ENCODE data around the gene ONECUT1. TPM values are rescaled to one million over a fixed set of nuclear protein-coding genes. Genes with fewer than 3 reads are reported as not detected.

The ONECUT1 gene
- total and polyA plus RNA-seq, 2 of the 8 experiments (the other 6 are each of a cell fraction or from before 2014, with no cell fraction given): 0.65 to 6.4 TPM

DNA sequence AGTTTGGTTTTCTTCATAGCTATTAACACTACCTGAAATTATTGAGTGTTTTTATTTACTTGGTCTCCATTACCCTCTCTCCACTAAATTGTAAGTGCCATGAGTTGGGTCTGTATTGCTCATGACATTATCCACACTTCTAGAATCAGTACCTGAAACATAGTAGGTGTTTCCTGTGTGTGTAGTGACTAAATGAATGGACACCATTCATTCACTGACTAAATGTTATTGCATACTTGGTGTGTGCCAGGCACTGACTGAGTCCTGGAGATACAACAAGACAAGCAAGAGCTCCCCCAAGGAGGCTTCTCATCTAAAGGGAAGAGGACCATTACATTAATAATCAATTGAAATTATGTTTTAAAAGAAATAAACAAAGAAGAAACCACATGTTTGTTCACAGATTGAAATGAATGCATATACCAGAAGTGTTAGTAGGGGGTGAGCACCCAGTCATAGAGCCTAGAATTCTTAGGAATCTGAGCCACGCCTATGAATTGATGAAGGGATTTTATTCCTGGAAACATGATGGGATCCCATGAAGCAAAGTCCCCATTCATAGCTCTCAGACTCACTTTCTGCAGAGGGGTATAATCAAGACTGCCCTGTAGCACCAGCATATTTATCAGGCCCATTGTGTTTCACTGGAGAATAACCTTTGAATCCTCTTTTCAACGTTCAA, 79.3 kb downstream of the ONECUT1 start:
- no peak overlapping the region for H2BK12ac ChIP-seq (ENCODE audit: low read depth, low read length)
- ChIA-PET POLR2A (ENCODE audit: partially characterized antibody) (interaction anchor here (1.2 to 2.2 kb wide), 4 partner anchors 35 to 422 kb away, joined by 3 to 6 read pairs (median 4); partner anchors contain the start of gene ARPP19), CTCF (ENCODE audit: partially characterized antibody) (interaction anchor here (1.4 kb wide), 1 partner anchor 23 kb away, joined by 4 read pairs; no protein-coding TSS in a partner anchor)
- FAIRE-seq (no peak), DNase-seq (ENCODE audit: low read depth in 1 of 2, low spot score in 2 of 2) (no peak)
- H4K91ac ChIP-seq (replicated peaks; ENCODE audit: insufficient read length, low read length): no peak overlapping the region
- H3K4me1 ChIP-seq (replicated peaks in 1 of 4; ENCODE audit: control insufficient read depth in 3 of 4, insufficient read depth in 4 of 4, low read length in 3 of 4): peaks cover 0 to 8% (median 3%) of the 10 kb centered on the region in 4 experiments; a peak in 4 of 7 replicates
- TF ChIP-seq KDM1A (IDR thresholded peaks at IDR 0.05; ENCODE audit: borderline replicate concordance, low read length): no peak
- no peak for TF ChIP-seq CTBP2 (IDR thresholded peaks at IDR 0.05; ENCODE audit: borderline replicate concordance, insufficient read depth, insufficient read length, low read length)
- TF ChIP-seq SP4 (IDR thresholded peaks at IDR 0.05; ENCODE audit: low read length): no peak
- no peak for TF ChIP-seq KDM5A (IDR thresholded peaks at IDR 0.05; ENCODE audit: low read length)
- TF ChIP-seq SIX5 (IDR thresholded peaks at IDR 0.05; ENCODE audit: low read depth, low read length): no peak
- no peak for TF ChIP-seq RFX5 (IDR thresholded peaks at IDR 0.05; ENCODE audit: borderline replicate concordance, low read depth, low read length)
- no peak for TF ChIP-seq PHF8 (conservative IDR thresholded peaks at IDR 0.05; ENCODE audit: low read depth, low read length)
- no peak for TF ChIP-seq CBX5 (IDR thresholded peaks at IDR 0.05; ENCODE audit: low read depth, low read length)
- peak overlapping the region; percentile 8 for H3K4ac ChIP-seq (replicated peaks; ENCODE audit: insufficient read length, low read depth, low read length)
- no peak overlapping the region for H3K4me3 ChIP-seq (ENCODE audit: extremely low read depth in 1 of 4, insufficient read depth in 2 of 4, low read depth in 3 of 4, low read length in 4 of 4)
- H4K5ac ChIP-seq (ENCODE audit: insufficient read length, low read depth, low read length): no peak overlapping the region
- H3K18ac ChIP-seq (ENCODE audit: extremely low read depth, low read length): no peak overlapping the region
- H2AFZ ChIP-seq (ENCODE audit: low read length): no peak overlapping the region
- no peaks in the 10 kb centered on the region for H3K36me3 ChIP-seq (ENCODE audit: control insufficient read depth in 2 of 4, insufficient read depth in 4 of 4, low read length in 3 of 4)
- no peaks in the 10 kb centered on the region for H3K27me3 ChIP-seq (replicated peaks in 1 of 4; ENCODE audit: control insufficient read depth in 3 of 4, extremely low read depth in 1 of 4, insufficient read depth in 3 of 4, low read length in 3 of 4)
- H3K4me2 ChIP-seq (ENCODE audit: insufficient read depth in 1 of 2, low read depth in 2 of 2, low read length in 2 of 2): no peak overlapping the region; a peak in 1 of 4 replicates
- no peak overlapping the region for H3K23ac ChIP-seq (ENCODE audit: insufficient read length)
- H3K9me3 ChIP-seq (ENCODE audit: insufficient read depth in 2 of 2, low read depth in 1 of 2, low read length in 1 of 2): no peaks in the 10 kb centered on the region
- no peak overlapping the region for H3K56ac ChIP-seq (replicated peaks; ENCODE audit: insufficient read length, low read depth, low read length)
- no peaks in the 10 kb centered on the region for H3K79me1 ChIP-seq (ENCODE audit: low read depth, low read length)
- peaks cover 2% of the 10 kb centered on the region; the same call in 1 of the 2 replicates for H3K23me2 ChIP-seq (ENCODE audit: low read depth, low read length)
- no peaks in the 10 kb centered on the region for H4K20me1 ChIP-seq (replicated peaks in 1 of 2; ENCODE audit: control insufficient read depth in 1 of 2, insufficient read depth in 2 of 2, low read length in 2 of 2)
- no peak overlapping the region for H2AK5ac ChIP-seq (ENCODE audit: low read depth, low read length)
- no peak overlapping the region for H3K14ac ChIP-seq (ENCODE audit: insufficient read length)
- H2BK120ac ChIP-seq (replicated peaks; ENCODE audit: low read depth, low read length): no peak overlapping the region
- no peaks in the 10 kb centered on the region for H3K79me2 ChIP-seq (ENCODE audit: control insufficient read depth in 1 of 2, insufficient read depth in 2 of 2, low read length in 2 of 2)
- H2BK15ac ChIP-seq (ENCODE audit: low read length): 0 out of 2 replicates have a peak overlapping the region, but pooled peaks have one; percentile 55
- no peak overlapping the region for H2BK5ac ChIP-seq (ENCODE audit: low read depth, low read length)
- 83% methylated on average over 2 of the region's 2 CpGs; no CpG with 5 or more reads in 1 of the 2 experiments for WGBS, 2 experiments (ENCODE audit: extremely low coverage in 1 of 2, insufficient coverage in 1 of 2, insufficient read length in 1 of 2, insufficient replicate concordance in 2 of 2, low coverage in 1 of 2, low lambda C conversion rate in 2 of 2, missing lambda C conversion rate in 1 of 2)
- H3K27ac ChIP-seq (ENCODE audit: low read depth, low read length): no peak overlapping the region
- no peak overlapping the region for H4K8ac ChIP-seq (ENCODE audit: extremely low read depth, insufficient read depth, low read length)
- H2BK20ac ChIP-seq (ENCODE audit: low read length): no peak overlapping the region
- no peak overlapping the region for H3K9ac ChIP-seq (replicated peaks in 1 of 4; ENCODE audit: extremely low read depth in 1 of 4, low read depth in 3 of 4, low read length in 3 of 4)
